Peyer's patch (tissue), 4 donors: Measurements from ENCODE around the gene MYLK.

Source experiments
- POLR2A ChIP-seq, 2 donors: fragments of 450-650 bp; IDR thresholded peaks; one replicate each; pipeline ENCODE4 v1.5.1; 2017; ENCODE audit warnings: antibody characterized with exemption in 2 of 2, mild to moderate bottlenecking in 2 of 2, moderate library complexity in 2 of 2
- TF ChIP-seq, protein P1 (sequence below), 6 experiments: fragments of 450-650 bp in 4 of 6; fragments of 200-600 bp in 2 of 6; sonication (generic) in 1 of 6; IDR thresholded peaks; one replicate each; pipeline ENCODE4 v1.5.1; 2017 to 2019; ENCODE audit warnings: antibody characterized with exemption in 6 of 6, mild to moderate bottlenecking in 3 of 6, moderate library complexity in 1 of 6

DNA sequence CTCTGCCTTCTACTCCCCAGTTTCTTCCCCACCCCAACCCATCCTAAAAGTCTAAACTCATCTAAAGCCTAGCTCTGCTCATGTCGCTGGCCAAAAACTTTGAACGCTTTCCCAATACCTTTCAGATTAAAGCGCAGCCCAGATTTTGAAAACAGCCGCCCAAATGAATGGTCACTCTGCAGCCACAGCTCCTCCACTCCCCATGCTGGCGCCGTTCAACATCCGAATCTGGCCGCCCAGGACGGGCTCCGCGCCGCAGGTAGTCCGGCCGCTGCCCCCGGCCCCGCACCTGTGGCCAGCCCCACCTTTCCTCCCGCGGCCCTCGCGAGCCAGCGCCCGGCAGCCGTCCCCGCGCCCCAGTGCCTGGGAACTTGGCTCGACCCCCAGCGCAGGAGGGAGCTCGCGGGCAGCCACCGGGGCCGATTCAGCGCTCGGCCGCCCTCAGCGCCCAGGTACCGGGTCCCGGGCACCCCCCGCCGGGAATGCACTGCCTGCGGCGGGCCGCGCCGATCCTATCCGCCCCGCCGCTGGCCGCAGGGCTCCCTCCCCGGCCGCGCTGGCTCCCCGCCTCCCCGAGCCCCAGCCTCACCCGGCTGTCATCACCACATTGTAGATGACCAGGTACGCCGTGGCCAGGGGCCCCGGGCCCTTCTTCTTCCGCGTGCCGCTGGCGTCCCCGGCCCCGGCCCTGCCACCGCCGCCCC, 299.7 kb downstream of the MYLK start:
- TF ChIP-seq, protein P1, sequence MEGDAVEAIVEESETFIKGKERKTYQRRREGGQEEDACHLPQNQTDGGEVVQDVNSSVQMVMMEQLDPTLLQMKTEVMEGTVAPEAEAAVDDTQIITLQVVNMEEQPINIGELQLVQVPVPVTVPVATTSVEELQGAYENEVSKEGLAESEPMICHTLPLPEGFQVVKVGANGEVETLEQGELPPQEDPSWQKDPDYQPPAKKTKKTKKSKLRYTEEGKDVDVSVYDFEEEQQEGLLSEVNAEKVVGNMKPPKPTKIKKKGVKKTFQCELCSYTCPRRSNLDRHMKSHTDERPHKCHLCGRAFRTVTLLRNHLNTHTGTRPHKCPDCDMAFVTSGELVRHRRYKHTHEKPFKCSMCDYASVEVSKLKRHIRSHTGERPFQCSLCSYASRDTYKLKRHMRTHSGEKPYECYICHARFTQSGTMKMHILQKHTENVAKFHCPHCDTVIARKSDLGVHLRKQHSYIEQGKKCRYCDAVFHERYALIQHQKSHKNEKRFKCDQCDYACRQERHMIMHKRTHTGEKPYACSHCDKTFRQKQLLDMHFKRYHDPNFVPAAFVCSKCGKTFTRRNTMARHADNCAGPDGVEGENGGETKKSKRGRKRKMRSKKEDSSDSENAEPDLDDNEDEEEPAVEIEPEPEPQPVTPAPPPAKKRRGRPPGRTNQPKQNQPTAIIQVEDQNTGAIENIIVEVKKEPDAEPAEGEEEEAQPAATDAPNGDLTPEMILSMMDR (IDR thresholded peaks at IDR 0.05): no peak
- TF ChIP-seq POLR2A (IDR thresholded peaks at IDR 0.05): no peak
